Trophoblast cell (in vitro differentiated cells and primary cell): Measurements from ENCODE around the gene MEX3B.

Source experiments
- DNase-seq, 2 donors: peaks; one replicate each; pipeline ENCODE4 v3.0.0-alpha.2; 2016
- H2AFZ ChIP-seq: 2 replicates; pipeline ENCODE4 v1.6.1; 2013; ENCODE audit warnings: low read length, moderate library complexity, mild to moderate bottlenecking; ENCODE audit not compliant: insufficient read depth, poor library complexity
- H2AK5ac ChIP-seq: 2 replicates; pipeline ENCODE4 v1.6.1; 2013; ENCODE audit warnings: mild to moderate bottlenecking, low read length
- H2BK120ac ChIP-seq: 2 replicates; pipeline ENCODE4 v1.6.1; 2013; ENCODE audit warnings: low read length, mild to moderate bottlenecking, moderate library complexity; ENCODE audit not compliant: insufficient read depth, poor library complexity
- H2BK12ac ChIP-seq: 2 replicates; pipeline ENCODE4 v1.6.1; 2013; ENCODE audit warnings: mild to moderate bottlenecking, low read length, moderate library complexity
- H2BK5ac ChIP-seq: 2 replicates; pipeline ENCODE4 v1.6.1; 2013; ENCODE audit warnings: low read length, low read depth, moderate library complexity, mild to moderate bottlenecking; ENCODE audit not compliant: poor library complexity
- H3K14ac ChIP-seq: 2 replicates; pipeline ENCODE4 v1.6.1; 2013; ENCODE audit warnings: mild to moderate bottlenecking, low read length
- H3K18ac ChIP-seq: 2 replicates; pipeline ENCODE4 v1.6.1; 2013; ENCODE audit warnings: mild to moderate bottlenecking, low read length
- H3K23ac ChIP-seq: 2 replicates; pipeline ENCODE4 v1.6.1; 2013; ENCODE audit warnings: low read length
- H3K27ac ChIP-seq: 2 replicates; pipeline ENCODE4 v1.5.1; 2013; ENCODE audit warnings: low read depth, mild to moderate bottlenecking, inconsistent platforms, low read length, moderate library complexity
- H3K27me3 ChIP-seq: 2 replicates; pipeline ENCODE4 v1.6.1; 2013; ENCODE audit warnings: inconsistent platforms, mild to moderate bottlenecking, low read length, moderate library complexity; ENCODE audit not compliant: insufficient read depth
- H3K36me3 ChIP-seq, 2 experiments: 1 replicate in 1 of 2; 2 replicates in 1 of 2; pipeline ENCODE4 v1.6.1; 2013; ENCODE audit warnings: low read length in 2 of 2, mild to moderate bottlenecking in 2 of 2, moderate library complexity in 1 of 2; ENCODE audit not compliant: insufficient read depth in 2 of 2, control insufficient read depth in 1 of 2
- H3K4ac ChIP-seq: 2 replicates; pipeline ENCODE4 v1.6.1; 2013; ENCODE audit warnings: low read depth, mild to moderate bottlenecking, low read length, moderate library complexity
- H3K4me1 ChIP-seq, 2 experiments: 1 replicate in 1 of 2; 2 replicates in 1 of 2; pipeline ENCODE4 v1.6.1; 2013; ENCODE audit warnings: low read length in 2 of 2, mild to moderate bottlenecking in 2 of 2, moderate library complexity in 1 of 2; ENCODE audit not compliant: insufficient read depth in 2 of 2, control insufficient read depth in 1 of 2
- H3K4me2 ChIP-seq: 2 replicates; pipeline ENCODE4 v1.6.1; 2013; ENCODE audit warnings: inconsistent platforms, mild to moderate bottlenecking, low read length, moderate library complexity
- H3K4me3 ChIP-seq: 2 replicates; pipeline ENCODE4 v1.5.1; 2013; ENCODE audit warnings: mild to moderate bottlenecking, low read depth, low read length, inconsistent platforms
- H3K79me1 ChIP-seq: one replicate; pipeline ENCODE4 v1.6.1; 2013; ENCODE audit warnings: low read length
- H3K79me2 ChIP-seq: 2 replicates; pipeline ENCODE4 v1.6.1; 2013; ENCODE audit warnings: low read length, mild to moderate bottlenecking; ENCODE audit not compliant: control insufficient read depth, insufficient read depth, poor library complexity
- H3K9ac ChIP-seq: 2 replicates; pipeline ENCODE4 v1.6.1; 2013; ENCODE audit warnings: mild to moderate bottlenecking, low read length
- H3K9me3 ChIP-seq: 2 replicates; pipeline ENCODE4 v1.6.1; 2013; ENCODE audit warnings: low read depth, mild to moderate bottlenecking, control low read depth, inconsistent platforms, low read length; ENCODE audit not compliant: insufficient read depth
- H4K12ac ChIP-seq: 2 replicates; pipeline ENCODE4 v1.6.1; 2013; ENCODE audit warnings: low read depth, mild to moderate bottlenecking, low read length, moderate library complexity
- H4K8ac ChIP-seq: 2 replicates; pipeline ENCODE4 v1.6.1; 2013; ENCODE audit warnings: low read depth, mild to moderate bottlenecking, low read length, moderate library complexity
- H4K91ac ChIP-seq: one replicate; pipeline ENCODE4 v1.6.1; 2013; ENCODE audit warnings: low read depth, mild to moderate bottlenecking, low read length, moderate library complexity
- WGBS: extraction: QIAGEN DNeasy Blood & Tissue Kit; methylation state at CpG from one replicate; pipeline ENCODE4 v1.1.7; 2013; ENCODE audit warnings: missing lambda C conversion rate; ENCODE audit not compliant: insufficient read length, insufficient coverage; ENCODE audit errors: extremely low coverage; 5-methylcytosine and 5-hydroxymethylcytosine counted together

MEX3B gene

DNA sequence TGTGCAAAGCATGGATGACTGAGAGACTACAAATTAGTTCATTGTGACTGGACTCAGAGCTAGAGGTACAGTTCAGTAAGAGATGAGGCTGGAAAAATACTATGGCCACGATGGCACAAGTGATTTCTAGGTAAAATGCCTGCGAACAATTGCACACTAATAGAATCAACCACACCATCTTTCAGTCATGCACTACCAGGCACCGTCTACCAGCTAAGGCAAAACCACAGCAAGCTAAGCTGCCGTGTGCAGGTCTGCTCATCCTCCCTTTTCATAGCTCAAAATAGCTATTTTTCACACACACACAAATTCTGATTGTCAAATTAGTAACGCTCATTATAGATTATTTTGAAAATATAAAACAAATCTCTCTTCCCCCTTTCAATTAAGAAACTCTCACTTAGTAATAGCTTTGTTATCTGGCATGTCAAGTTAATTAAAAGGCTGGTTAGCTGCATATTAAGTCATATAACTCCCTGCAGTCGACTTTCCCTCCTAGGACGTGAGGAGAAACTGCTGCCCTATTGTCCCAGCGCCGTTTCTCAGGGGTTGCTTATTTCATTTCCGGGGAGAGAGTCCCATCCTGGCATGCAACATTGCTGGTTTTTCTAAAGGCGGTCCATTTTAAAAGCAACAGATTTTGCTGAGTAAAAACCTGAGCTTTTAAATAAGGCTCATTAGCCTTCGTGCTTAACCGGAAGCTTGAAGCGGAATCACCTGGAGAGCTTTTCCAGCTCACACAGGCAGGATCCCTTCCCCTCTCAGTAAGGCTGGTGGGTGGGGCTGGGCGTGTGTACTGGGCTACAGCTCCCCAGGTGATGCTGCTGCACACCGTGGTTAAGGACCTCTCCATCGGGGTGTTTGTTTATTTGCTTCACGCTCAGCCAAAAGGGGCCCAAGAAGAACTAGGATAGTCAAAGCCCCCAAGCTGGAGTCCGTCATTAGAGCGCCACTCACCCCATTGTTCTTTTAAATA is 16.9 kb upstream of the MEX3B start:
- Histone ChIP-seq H2BK120ac (no peak overlapping the region), H3K36me3 (no peaks in the 10 kb centered on the region), H3K9me3 (peaks cover 2% of the 10 kb centered on the region), H2BK5ac (no peak overlapping the region), H4K12ac (no peak overlapping the region), H3K79me2 (no peaks in the 10 kb centered on the region), H3K4me1 (peaks cover 2 to 3% of the 10 kb centered on the region in 2 experiments), H3K4ac (no peak overlapping the region), H3K18ac (no peak overlapping the region), H4K91ac (no peak overlapping the region), H3K9ac (no peak overlapping the region), H2AK5ac (no peak overlapping the region), H3K14ac (no peak overlapping the region), H3K23ac (no peak overlapping the region), H4K8ac (no peak overlapping the region), H3K27me3 (peaks cover 17% of the 10 kb centered on the region), H3K4me2 (peak overlapping the region; percentile 45), H3K4me3 (no peak overlapping the region), H3K27ac (no peak overlapping the region), H3K79me1 (no peaks in the 10 kb centered on the region), H2BK12ac (no peak overlapping the region), H2AFZ (no peak overlapping the region)
- no CpG with 5 or more reads among the region's 20 CpGs for WGBS
- DNase-seq, result no peak

DNA sequence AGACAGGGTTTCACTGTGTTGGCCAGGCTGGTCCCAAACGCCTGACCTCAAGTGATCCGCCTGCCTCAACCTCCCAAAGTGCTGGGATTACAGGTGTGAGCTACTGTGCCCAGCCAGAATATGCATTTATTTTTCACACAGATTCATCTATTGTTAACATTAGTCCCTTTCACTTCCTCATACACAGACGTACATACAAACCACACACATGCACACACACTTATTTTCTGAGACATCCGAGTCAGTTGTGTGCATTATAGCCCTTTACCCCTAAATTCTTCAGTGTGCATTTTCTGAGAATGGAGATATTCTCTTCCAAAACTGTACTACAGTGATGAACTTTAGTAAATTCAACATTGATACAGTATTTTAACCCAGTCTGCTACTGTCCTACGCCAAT is 15.0 kb upstream of the MEX3B start:
- no peaks in the 10 kb centered on the region for H3K79me1 ChIP-seq
- H3K4me2 ChIP-seq, result no peak overlapping the region
- no peak overlapping the region for H4K91ac ChIP-seq
- H3K4me1 ChIP-seq, result no peaks in the 10 kb centered on the region
- no peak overlapping the region for H2AFZ ChIP-seq
- H3K4ac ChIP-seq, result no peak overlapping the region
- H4K8ac ChIP-seq, result no peak overlapping the region
- no peak overlapping the region for H3K9ac ChIP-seq
- no peaks in the 10 kb centered on the region for H3K79me2 ChIP-seq
- no peaks in the 10 kb centered on the region for H3K36me3 ChIP-seq
- H4K12ac ChIP-seq, result no peak overlapping the region
- H3K14ac ChIP-seq, result no peak overlapping the region
- H2BK5ac ChIP-seq, result no peak overlapping the region
- no peak overlapping the region for H3K4me3 ChIP-seq
- H3K27me3 ChIP-seq, result peaks cover 26% of the 10 kb centered on the region
- WGBS, result no CpG with 5 or more reads among the region's 5 CpGs
- peaks cover 2% of the 10 kb centered on the region for H3K9me3 ChIP-seq
- no peak for DNase-seq
- no peak overlapping the region for H3K27ac ChIP-seq
- H3K18ac ChIP-seq, result no peak overlapping the region
- H2BK12ac ChIP-seq, result no peak overlapping the region
- no peak overlapping the region for H2BK120ac ChIP-seq
- no peak overlapping the region for H3K23ac ChIP-seq
- no peak overlapping the region for H2AK5ac ChIP-seq

DNA sequence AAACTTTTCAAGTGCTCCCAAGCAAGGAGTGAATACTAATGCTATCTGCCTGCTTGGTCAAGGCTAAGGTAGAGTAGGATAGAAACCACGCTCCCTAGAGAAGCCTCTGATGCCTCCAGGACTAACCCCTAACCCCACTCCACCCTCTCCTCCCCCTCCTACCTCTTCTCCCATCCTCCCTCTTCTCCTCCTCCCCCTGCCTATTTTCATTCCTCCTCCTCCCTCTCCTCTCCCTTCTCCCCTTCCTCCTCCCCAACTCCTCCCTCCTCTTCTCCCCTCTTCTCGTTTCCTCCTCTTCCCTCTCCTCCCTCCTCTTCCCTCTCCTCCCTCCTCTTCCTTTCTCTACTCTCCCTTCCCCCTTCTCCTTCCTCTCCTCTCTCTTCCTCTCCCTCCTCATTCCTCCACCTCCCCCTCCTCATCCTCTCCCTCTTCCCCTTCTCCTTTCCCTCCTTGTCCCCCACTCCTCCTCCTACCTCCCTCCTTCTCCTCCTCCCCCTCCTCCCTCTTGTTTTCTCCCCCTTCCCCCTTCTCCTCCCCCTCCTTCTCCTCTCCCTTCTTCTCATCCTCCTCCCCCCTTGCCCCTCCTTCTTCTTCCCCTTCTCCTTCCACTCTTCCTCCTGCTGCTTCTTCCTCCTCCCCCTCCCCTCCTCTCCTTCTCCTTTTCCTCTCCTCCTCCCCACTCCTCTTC is 12.8 kb upstream of the MEX3B start:
- Histone ChIP-seq H3K27me3 (peaks cover 26% of the 10 kb centered on the region), H2BK5ac (no peak overlapping the region), H2BK12ac (no peak overlapping the region), H4K12ac (no peak overlapping the region), H3K4me2 (no peak overlapping the region), H3K18ac (no peak overlapping the region), H2BK120ac (no peak overlapping the region), H4K8ac (no peak overlapping the region), H2AK5ac (no peak overlapping the region), H3K36me3 (no peaks in the 10 kb centered on the region), H3K79me2 (no peaks in the 10 kb centered on the region), H3K9ac (no peak overlapping the region), H2AFZ (no peak overlapping the region), H3K4ac (no peak overlapping the region), H3K9me3 (no peaks in the 10 kb centered on the region), H3K14ac (no peak overlapping the region), H3K4me1 (no peaks in the 10 kb centered on the region), H3K4me3 (no peak overlapping the region), H3K23ac (no peak overlapping the region), H3K79me1 (no peaks in the 10 kb centered on the region), H3K27ac (no peak overlapping the region), H4K91ac (no peak overlapping the region)
- 83% methylated on average over 1 of the region's 2 CpGs for WGBS
- no peak for DNase-seq

DNA sequence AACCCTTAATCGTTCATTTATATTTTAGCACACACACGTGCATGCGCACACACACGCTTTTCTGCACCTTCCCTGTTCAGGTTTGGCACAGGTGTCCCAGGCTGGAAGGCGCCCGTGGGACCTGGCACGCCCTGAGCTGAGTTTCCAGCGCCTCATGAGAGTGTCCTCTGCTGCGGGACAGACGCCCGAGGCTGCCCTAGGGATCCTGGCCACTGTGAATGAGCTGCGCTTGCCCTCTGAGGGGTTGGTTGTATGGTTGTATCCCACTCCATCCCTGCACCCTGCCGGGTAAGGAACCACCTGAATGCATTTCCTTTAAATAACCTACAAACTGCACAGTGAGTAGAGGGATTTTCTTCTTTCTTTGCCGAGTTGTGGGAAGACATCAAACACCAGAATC is 12.2 kb upstream of the MEX3B start:
- H2AK5ac ChIP-seq, result no peak overlapping the region
- H3K4ac ChIP-seq, result no peak overlapping the region
- H3K9me3 ChIP-seq, result no peaks in the 10 kb centered on the region
- no peak overlapping the region for H4K12ac ChIP-seq
- no peak overlapping the region for H3K9ac ChIP-seq
- no peaks in the 10 kb centered on the region for H3K79me2 ChIP-seq
- H3K23ac ChIP-seq, result no peak overlapping the region
- no peak overlapping the region for H4K8ac ChIP-seq
- no peaks in the 10 kb centered on the region for H3K36me3 ChIP-seq
- no peak overlapping the region for H2BK5ac ChIP-seq
- no peaks in the 10 kb centered on the region for H3K4me1 ChIP-seq
- H3K4me2 ChIP-seq, result no peak overlapping the region
- peak in 1 of 2 donors; percentile 5 for DNase-seq
- H3K14ac ChIP-seq, result no peak overlapping the region
- peaks cover 26% of the 10 kb centered on the region for H3K27me3 ChIP-seq
- no peak overlapping the region for H3K27ac ChIP-seq
- WGBS, result no CpG with 5 or more reads among the region's 14 CpGs
- no peak overlapping the region for H2BK12ac ChIP-seq
- no peaks in the 10 kb centered on the region for H3K79me1 ChIP-seq
- H2AFZ ChIP-seq, result no peak overlapping the region
- no peak overlapping the region for H3K4me3 ChIP-seq
- H4K91ac ChIP-seq, result no peak overlapping the region
- H3K18ac ChIP-seq, result no peak overlapping the region
- no peak overlapping the region for H2BK120ac ChIP-seq
